GM19043 (cell line): Measurements from ENCODE around the gene GKN2.
"Not testable (repeated sequence)": the region's sequence is repeated elsewhere in the genome, so short reads cannot be mapped to it uniquely, and the experiment has no call there.

ENCODE experiments used
- ATAC-seq: cut with Tn5 transposase; IDR thresholded peaks from one replicate; pipeline ENCODE4 v1.9.1; 2021; ENCODE audit warnings: low read depth; ENCODE audit not compliant: unreplicated experiment

Gene GKN2

GRCh38 chr2:68964282-68964681 lies 11.6 kb upstream of the GKN2 start:
- ATAC-seq = no peak

DNA sequence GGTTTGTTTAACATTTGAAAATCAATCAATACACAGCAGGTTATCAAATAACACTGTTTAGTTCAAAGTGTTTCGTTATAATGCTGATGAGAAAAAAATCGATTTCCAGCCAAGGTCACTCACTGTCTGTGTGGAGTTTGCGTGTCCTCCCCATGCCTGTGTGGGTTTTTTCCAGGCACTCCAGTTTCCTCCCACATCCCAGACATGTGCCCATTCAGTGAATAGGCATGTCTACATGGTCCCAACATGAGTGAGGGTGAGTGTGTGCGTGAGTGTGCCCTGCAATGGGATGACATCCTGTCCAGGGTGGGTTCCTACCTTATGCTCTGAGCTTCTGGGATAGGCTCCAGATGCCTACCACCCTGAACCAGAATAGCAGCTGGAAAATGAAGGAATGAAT lies 8.7 kb upstream of the GKN2 start:
- ATAC-seq = no peak

GRCh38 chr2:68959001-68959400 lies 6.3 kb upstream of the GKN2 start:
- ATAC-seq = no peak

DNA sequence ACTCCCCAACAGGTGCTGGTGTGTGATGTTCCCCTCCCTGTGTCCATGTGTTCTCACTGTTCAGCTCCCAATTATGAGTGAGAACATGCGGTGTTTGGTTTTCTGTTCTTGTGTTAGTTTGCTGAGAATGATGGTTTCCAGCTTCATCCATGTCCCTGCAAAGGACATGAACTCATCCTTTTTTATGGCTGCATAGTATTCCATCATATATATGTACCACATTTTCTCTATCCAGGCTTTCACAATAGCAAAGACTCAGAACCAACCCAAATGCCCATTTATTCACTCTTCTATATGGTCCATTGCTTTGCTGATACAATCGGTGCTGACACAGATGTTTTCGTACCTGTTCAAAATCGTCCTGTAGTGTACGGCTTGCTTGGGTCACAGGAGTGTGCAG lies 2.7 kb upstream of the GKN2 start:
- ATAC-seq = not testable (repeated sequence)

GRCh38 chr2:68951899-68952298 lies 794 bp downstream of the GKN2 start:
- no peak for ATAC-seq

DNA sequence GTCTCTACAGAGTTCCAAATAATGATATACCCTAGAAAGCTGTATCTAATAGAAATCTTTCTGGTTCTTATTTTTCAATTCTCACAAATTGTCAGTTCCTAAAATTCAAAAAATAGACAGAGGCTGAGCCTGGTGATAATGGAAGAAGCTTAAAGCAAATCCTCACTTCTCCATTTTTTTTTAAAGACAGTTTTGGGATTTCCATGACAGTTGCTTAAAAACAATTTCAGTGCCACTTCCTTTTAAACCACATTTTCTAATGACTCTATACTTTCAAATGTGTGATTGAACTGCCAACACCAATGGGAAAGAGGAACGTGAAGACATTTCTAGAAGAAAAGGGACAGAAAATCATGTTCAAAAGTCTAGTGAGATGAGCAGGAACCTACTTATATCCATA lies 4.0 kb downstream of the GKN2 start:
- ATAC-seq = no peak

DNA sequence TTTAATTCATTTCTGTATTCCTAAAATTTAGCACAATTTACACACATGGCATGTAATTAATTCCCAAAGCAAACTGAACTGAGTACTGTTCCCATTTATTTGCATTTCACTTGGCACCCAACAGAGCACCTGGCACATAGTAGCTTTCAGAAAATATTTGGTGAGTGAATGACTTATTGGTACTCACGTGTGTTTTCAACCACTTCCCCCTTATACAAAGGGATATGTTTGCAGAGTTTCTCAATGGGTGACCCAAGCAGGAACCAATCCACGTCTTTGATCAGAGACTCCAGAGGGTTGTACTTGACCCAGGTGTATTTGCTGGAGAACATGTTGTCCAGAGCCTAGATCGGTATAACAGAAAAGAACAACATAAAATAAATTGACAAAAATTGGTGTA lies 6.6 kb downstream of the GKN2 start:
- ATAC-seq = no peak

- peak; percentile 63 for ATAC-seq
Measured at GRCh38 chr2:68943581-68944568, 8.8 kb downstream of the GKN2 start.

- ATAC-seq = no peak
Measured at GRCh38 chr2:68942827-68943226, 9.9 kb downstream of the GKN2 start.

DNA sequence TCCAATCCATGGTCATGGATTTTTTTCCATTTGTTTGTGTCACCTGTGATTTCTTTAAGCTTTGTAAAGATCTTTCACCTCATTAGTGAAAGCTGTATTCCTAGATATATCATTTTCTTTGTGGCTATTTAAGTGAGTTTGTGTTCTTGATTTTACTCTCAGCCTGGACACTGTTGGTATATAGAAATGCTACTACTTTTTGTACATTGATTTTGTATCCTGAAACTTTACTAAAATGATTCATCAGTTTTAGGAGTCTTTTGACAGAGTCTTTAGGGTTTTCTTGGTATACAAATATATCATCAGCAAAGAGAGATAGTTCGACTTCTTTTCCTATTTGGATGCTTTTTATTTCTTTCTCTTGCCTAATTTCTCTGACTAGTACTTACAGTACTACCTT lies 12.3 kb downstream of the GKN2 start:
- ATAC-seq = no peak

- no peak for ATAC-seq
Measured at GRCh38 chr2:68939962-68940361, 12.7 kb downstream of the GKN2 start.

DNA sequence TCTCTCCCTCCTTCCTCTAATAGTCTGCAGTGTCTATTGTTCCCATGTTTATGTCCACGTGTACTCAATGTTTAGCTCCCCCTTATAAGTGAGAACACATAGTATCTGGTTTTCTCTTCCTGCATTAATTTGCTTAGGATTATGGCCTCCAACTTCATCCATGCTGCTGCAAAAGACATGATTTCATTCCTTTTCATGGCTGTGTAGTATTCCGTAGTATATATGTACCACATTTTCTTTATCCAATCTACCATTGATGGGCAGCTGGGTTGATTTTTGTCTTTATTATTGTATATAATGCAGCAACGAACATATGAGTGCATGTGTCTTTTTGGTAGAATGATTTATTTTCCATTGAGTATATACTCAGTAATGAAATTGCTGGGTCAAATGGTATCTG lies 13.8 kb downstream of the GKN2 start:
- no peak for ATAC-seq

- no peak for ATAC-seq
Measured at GRCh38 chr2:68937346-68938055, 15.2 kb downstream of the GKN2 start.

GRCh38 chr2:68936889-68937288 lies 15.8 kb downstream of the GKN2 start:
- no peak for ATAC-seq

DNA sequence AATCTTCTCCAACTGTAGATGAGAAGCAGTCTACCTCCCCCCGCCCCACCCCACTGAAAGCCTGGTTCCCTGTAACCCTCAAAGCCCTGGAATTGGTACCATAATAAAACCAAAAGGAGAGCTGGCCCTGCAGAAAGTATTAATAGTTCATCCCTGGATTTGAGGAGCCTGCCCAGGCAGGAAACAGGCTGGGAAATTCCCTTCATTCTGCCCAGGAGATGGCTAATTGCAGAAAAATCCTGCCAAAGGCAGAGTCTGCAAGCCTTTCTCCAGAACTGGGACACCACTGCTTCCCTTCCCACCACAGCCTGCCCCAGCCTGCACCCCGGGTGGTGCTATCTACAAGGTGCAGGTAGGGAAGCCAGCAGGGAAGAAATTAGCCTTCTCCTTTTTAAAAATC lies 16.3 kb downstream of the GKN2 start:
- ATAC-seq = no peak

DNA sequence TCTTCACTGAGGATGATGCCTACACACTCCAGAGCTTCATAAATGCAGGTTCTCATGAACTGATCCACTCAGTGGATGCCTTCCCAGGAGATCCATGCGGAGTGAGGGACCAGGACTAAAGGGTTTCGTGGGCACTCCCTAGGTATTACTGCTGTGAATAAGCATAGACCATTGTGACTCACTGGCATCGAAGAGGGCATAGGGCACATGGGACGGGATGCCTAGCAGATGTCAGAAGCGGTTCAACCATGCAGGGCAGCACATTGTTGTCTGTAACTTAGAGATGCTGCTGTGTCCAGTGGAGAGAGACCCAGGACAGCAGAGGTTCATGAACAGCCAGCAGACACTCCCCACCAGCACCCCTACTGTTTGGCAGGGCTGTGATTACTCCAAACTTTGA lies 17.2 kb downstream of the GKN2 start:
- no peak for ATAC-seq

GRCh38 chr2:68934021-68934420 lies 18.7 kb downstream of the GKN2 start:
- no peak for ATAC-seq

DNA sequence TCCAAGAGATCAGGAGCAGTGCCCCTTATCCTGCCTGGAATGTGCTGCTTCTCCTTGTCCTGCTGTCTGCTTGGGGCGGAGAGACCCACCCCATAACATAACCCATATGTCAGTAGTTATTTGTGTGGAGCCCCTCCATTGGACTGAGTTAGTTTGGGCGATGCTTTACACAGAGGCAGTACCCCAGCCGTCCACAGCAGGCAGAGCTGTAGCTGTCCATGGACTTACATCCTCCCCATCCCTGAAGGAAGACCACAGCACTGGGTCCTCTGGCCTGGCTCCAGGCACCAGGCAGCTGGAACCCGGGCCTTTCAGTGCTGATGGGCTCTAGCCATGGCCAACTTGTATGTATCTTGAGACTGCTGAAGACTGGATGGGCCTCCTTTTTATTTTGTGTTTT lies 20.3 kb downstream of the GKN2 start:
- no peak for ATAC-seq

GRCh38 chr2:68931799-68932198 lies 20.9 kb downstream of the GKN2 start:
- ATAC-seq = no peak

- no peak for ATAC-seq
Measured at GRCh38 chr2:68931149-68931711, 21.5 kb downstream of the GKN2 start.

GRCh38 chr2:68926796-68927195 lies 25.9 kb downstream of the GKN2 start:
- no peak for ATAC-seq
